BLaER1 (cell line): ENCODE results near the gene PTK6.

ENCODE experiments used
- H3K27ac ChIP-seq: shearing (Covaris generic); formaldehyde crosslinking; 2 replicates; pipeline ENCODE4 v1.8.1; 2022
- H3K27me3 ChIP-seq: shearing (Covaris generic); formaldehyde crosslinking; 2 replicates; pipeline ENCODE4 v1.8.1; 2022
- H3K36me3 ChIP-seq: shearing (Covaris generic); formaldehyde crosslinking; 2 replicates; pipeline ENCODE4 v1.8.1; 2022
- H3K4me1 ChIP-seq: shearing (Covaris generic); formaldehyde crosslinking; 2 replicates; pipeline ENCODE4 v1.8.1; 2022
- H3K4me2 ChIP-seq: shearing (Covaris generic); formaldehyde crosslinking; 2 replicates; pipeline ENCODE4 v1.8.1; 2022
- H3K4me3 ChIP-seq: shearing (Covaris generic); formaldehyde crosslinking; 2 replicates; pipeline ENCODE4 v1.8.1; 2022
- H3K9ac ChIP-seq: shearing (Covaris generic); formaldehyde crosslinking; 2 replicates; pipeline ENCODE4 v1.8.1; 2022
- H3K9me3 ChIP-seq: shearing (Covaris generic); formaldehyde crosslinking; 2 replicates; pipeline ENCODE4 v1.8.1; 2022
- H4K20me1 ChIP-seq: shearing (Covaris generic); formaldehyde crosslinking; 2 replicates; pipeline ENCODE4 v1.8.1; 2022
- Cebpa-rat ChIP-seq: shearing (Covaris generic); IDR thresholded peaks from 2 replicates; pipeline ENCODE4 v1.8.1; 2022

Gene PTK6

GRCh38 chr20:63491078-63491477 lies 46.1 kb downstream of the PTK6 start:
- Histone ChIP-seq H3K4me2 (no peak overlapping the region), H3K9ac (no peak overlapping the region), H3K4me3 (no peak overlapping the region), H3K9me3 (peaks cover 4% of the 10 kb centered on the region; the same call in 1 of the 2 replicates), H3K36me3 (peaks cover 77% of the 10 kb centered on the region), H3K27ac (no peak overlapping the region), H4K20me1 (peaks cover 62% of the 10 kb centered on the region), H3K4me1 (peaks cover 7% of the 10 kb centered on the region), H3K27me3 (peaks cover 29% of the 10 kb centered on the region)
- no peak for TF ChIP-seq Cebpa-rat

- peaks cover 29% of the 10 kb centered on the region for H3K27me3 ChIP-seq
- peaks cover 4% of the 10 kb centered on the region; the same call in 1 of the 2 replicates for H3K9me3 ChIP-seq
- H3K9ac ChIP-seq: no peak overlapping the region
- H4K20me1 ChIP-seq: peaks cover 55% of the 10 kb centered on the region
- H3K4me3 ChIP-seq: no peak overlapping the region
- H3K27ac ChIP-seq: no peak overlapping the region
- peaks cover 71% of the 10 kb centered on the region for H3K36me3 ChIP-seq
- no peak overlapping the region for H3K4me2 ChIP-seq
- TF ChIP-seq Cebpa-rat: no peak
- peaks cover 3% of the 10 kb centered on the region for H3K4me1 ChIP-seq
Observed at GRCh38 chr20:63490416-63490815, 46.8 kb downstream of the PTK6 start.

- Histone ChIP-seq H3K4me3 (no peak overlapping the region), H3K4me2 (no peak overlapping the region), H3K27me3 (peaks cover 36% of the 10 kb centered on the region)
Observed at GRCh38 chr20:63488315-63489251, 48.6 kb downstream of the PTK6 start.

GRCh38 chr20:63487781-63488241 lies 49.4 kb downstream of the PTK6 start:
- peaks cover 28% of the 10 kb centered on the region for H3K4me1 ChIP-seq
- peaks cover 4% of the 10 kb centered on the region; the same call in 1 of the 2 replicates for H3K9me3 ChIP-seq
- H3K27me3 ChIP-seq: peaks cover 36% of the 10 kb centered on the region

More at GRCh38 chr20:63488315-63489251, 48.6 kb downstream of the PTK6 start:
- Histone ChIP-seq H3K4me1 (peaks cover 20% of the 10 kb centered on the region), H3K36me3 (peaks cover 53% of the 10 kb centered on the region), H3K9me3 (peaks cover 4% of the 10 kb centered on the region; the same call in 1 of the 2 replicates), H3K9ac (no peak overlapping the region), H3K27ac (no peak overlapping the region), H4K20me1 (peaks cover 37% of the 10 kb centered on the region)
- no peak for TF ChIP-seq Cebpa-rat

GRCh38 chr20:63487116-63487764 lies 49.9 kb downstream of the PTK6 start:
- H3K27me3 ChIP-seq: peaks cover 36% of the 10 kb centered on the region
- no peak overlapping the region for H3K4me2 ChIP-seq
- no peak overlapping the region for H3K4me3 ChIP-seq
- H3K36me3 ChIP-seq: peaks cover 40% of the 10 kb centered on the region
- H3K9ac ChIP-seq: no peak overlapping the region
- TF ChIP-seq Cebpa-rat: no peak
- H3K4me1 ChIP-seq: peaks cover 34% of the 10 kb centered on the region
- H3K9me3 ChIP-seq: peaks cover under 1% of the 10 kb centered on the region; the same call in 1 of the 2 replicates
- no peak overlapping the region for H3K27ac ChIP-seq
- peaks cover 47% of the 10 kb centered on the region for H4K20me1 ChIP-seq

More at GRCh38 chr20:63487781-63488241, 49.4 kb downstream of the PTK6 start:
- Histone ChIP-seq H3K4me2 (no peak overlapping the region), H3K9ac (no peak overlapping the region), H3K36me3 (peaks cover 45% of the 10 kb centered on the region), H3K27ac (no peak overlapping the region), H4K20me1 (peaks cover 42% of the 10 kb centered on the region), H3K4me3 (no peak overlapping the region)
- no peak for TF ChIP-seq Cebpa-rat

- Histone ChIP-seq H3K27ac (no peak overlapping the region), H3K4me1 (peaks cover 42% of the 10 kb centered on the region), H3K9ac (no peak overlapping the region)
Observed at GRCh38 chr20:63486300-63486855, 50.8 kb downstream of the PTK6 start.

GRCh38 chr20:63484651-63485403 lies 52.3 kb downstream of the PTK6 start:
- peaks cover 44% of the 10 kb centered on the region for H3K4me1 ChIP-seq
- no peak overlapping the region for H3K4me3 ChIP-seq
- peak overlapping the region; percentile 60 for H3K4me2 ChIP-seq
- H3K9ac ChIP-seq: no peak overlapping the region
- H4K20me1 ChIP-seq: peaks cover 35% of the 10 kb centered on the region
- no peak for TF ChIP-seq Cebpa-rat
- H3K27ac ChIP-seq: no peak overlapping the region
- H3K27me3 ChIP-seq: peaks cover 30% of the 10 kb centered on the region
- peaks cover 18% of the 10 kb centered on the region for H3K36me3 ChIP-seq
- H3K9me3 ChIP-seq: no peaks in the 10 kb centered on the region

More at GRCh38 chr20:63486300-63486855, 50.8 kb downstream of the PTK6 start:
- TF ChIP-seq Cebpa-rat: no peak
- Histone ChIP-seq H3K36me3 (peaks cover 32% of the 10 kb centered on the region), H4K20me1 (peaks cover 50% of the 10 kb centered on the region), H3K4me3 (no peak overlapping the region), H3K27me3 (peaks cover 36% of the 10 kb centered on the region), H3K9me3 (no peaks in the 10 kb centered on the region), H3K4me2 (no peak overlapping the region)

GRCh38 chr20:63484236-63484635 lies 52.9 kb downstream of the PTK6 start:
- H3K4me1 ChIP-seq: peaks cover 44% of the 10 kb centered on the region
- no peak for TF ChIP-seq Cebpa-rat
- H3K9ac ChIP-seq: no peak overlapping the region
- H3K4me2 ChIP-seq: peak overlapping the region; percentile 60
- no peak overlapping the region for H3K27ac ChIP-seq
- H3K4me3 ChIP-seq: no peak overlapping the region
- H3K36me3 ChIP-seq: peaks cover 13% of the 10 kb centered on the region
- no peaks in the 10 kb centered on the region for H3K9me3 ChIP-seq
- peaks cover 29% of the 10 kb centered on the region for H3K27me3 ChIP-seq
- peaks cover 32% of the 10 kb centered on the region for H4K20me1 ChIP-seq

- no peak overlapping the region for H3K27ac ChIP-seq
- H3K4me2 ChIP-seq: peak overlapping the region; percentile 62; the same call in 1 of the 2 replicates
- H3K9me3 ChIP-seq: no peaks in the 10 kb centered on the region
- no peak for TF ChIP-seq Cebpa-rat
- H3K4me1 ChIP-seq: peaks cover 44% of the 10 kb centered on the region
- peaks cover 28% of the 10 kb centered on the region for H3K27me3 ChIP-seq
- H4K20me1 ChIP-seq: peaks cover 32% of the 10 kb centered on the region
- H3K4me3 ChIP-seq: no peak overlapping the region
- H3K36me3 ChIP-seq: peaks cover 9% of the 10 kb centered on the region
- no peak overlapping the region for H3K9ac ChIP-seq
Observed at GRCh38 chr20:63483834-63484233, 53.3 kb downstream of the PTK6 start.
